GM12878 (cell line): Measurements from ENCODE around the gene FHOD3. TPM values are rescaled to one million over a fixed set of nuclear protein-coding genes. Genes with fewer than 3 reads are reported as not detected.

Experiments
- ATAC-seq: fragments of 200-7000 bp; cut with Tn5 transposase; 3 replicates; pipeline ENCODE4 v1.9.1; 2020; ENCODE audit warnings: mild to moderate bottlenecking, moderate library complexity
- BruUV-seq: library from RNA; stranded (reverse); fragments of 400-500 nt; replicated peaks from 2 replicates; lab custom pipeline; 2021; lab: Mats Ljungman, UMichigan
- CTCF ChIA-PET: fragments of 300-600 bp; sonication (Branson Sonifier 250); formaldehyde crosslinking; extraction: SDS; loops from one replicate; lab custom pipeline; 2021; ENCODE audit warnings: inconsistent platforms; lab: Yijun Ruan, JAX
- POLR2A ChIA-PET: fragments of 350-600 bp; formaldehyde crosslinking; extraction: SDS; loops from one replicate; lab custom pipeline; 2021; ENCODE audit warnings: inconsistent platforms; lab: Charles Lee
- RAD21 ChIA-PET: fragments of 300-600 bp; sonication (Branson Sonifier 250); formaldehyde crosslinking; loops from one replicate; lab custom pipeline; 2023; ENCODE audit warnings: antibody characterized with exemption; ENCODE audit not compliant: unreplicated experiment; lab: Charles Lee
- SMC1A ChIA-PET: fragments of 300-600 bp; sonication (Branson Sonifier 250); formaldehyde crosslinking; loops from one replicate; lab custom pipeline; 2023; ENCODE audit not compliant: unreplicated experiment, uncharacterized antibody; lab: Charles Lee
- DNase-seq: peaks from one replicate; pipeline ENCODE4 v3.0.0-alpha.2; 2011; ENCODE audit warnings: low read depth, low spot score
- FAIRE-seq: peaks from 3 replicates; lab custom pipeline; 2011; peaks lifted over from hg19 to GRCh38; lab: Jason Lieb, UNC
- H2AFZ ChIP-seq: 2 replicates; pipeline ENCODE4 v1.6.0; 2011; ENCODE audit warnings: low read depth, low read length, control low read depth; ENCODE audit not compliant: control insufficient read depth
- H3K27ac ChIP-seq: 2 replicates; pipeline ENCODE4 v1.5.1; 2011; ENCODE audit warnings: control low read depth; ENCODE audit not compliant: control insufficient read depth, insufficient read depth
- H3K27me3 ChIP-seq, 2 experiments: replicated peaks in 1 of 2; 2 replicates each; pipeline versions ENCODE4 v1.6.0 to v1.6.1; 2011; ENCODE audit warnings: low read length in 1 of 2; ENCODE audit not compliant: control insufficient read depth in 2 of 2, insufficient read depth in 2 of 2
- H3K36me3 ChIP-seq, 2 experiments: 2 replicates each; pipeline ENCODE4 v1.5.1; 2011; ENCODE audit warnings: low read length in 1 of 2; ENCODE audit not compliant: control insufficient read depth in 2 of 2, insufficient read depth in 2 of 2
- H3K4me1 ChIP-seq: 2 replicates; pipeline ENCODE4 v1.6.1; 2011; ENCODE audit warnings: mild to moderate bottlenecking, low read length, moderate library complexity, mixed read lengths; ENCODE audit not compliant: control insufficient read depth, insufficient read depth
- H3K4me2 ChIP-seq: 2 replicates; pipeline ENCODE4 v1.6.0; 2011; ENCODE audit warnings: control low read depth; ENCODE audit not compliant: control insufficient read depth, insufficient read depth
- H3K4me3 ChIP-seq: fragments of 200-600 bp; sonication (generic); 2 replicates; pipeline ENCODE4 v1.5.1; 2016
- H3K79me2 ChIP-seq: 2 replicates; pipeline ENCODE4 v1.6.0; 2011; ENCODE audit warnings: low read length; ENCODE audit not compliant: control insufficient read depth, insufficient read depth
- H3K9ac ChIP-seq: 2 replicates; pipeline ENCODE4 v1.8.0; 2011; ENCODE audit warnings: low read length, control low read depth, mixed read lengths; ENCODE audit not compliant: control insufficient read depth, insufficient read depth
- H3K9me3 ChIP-seq: replicated peaks from 3 replicates; pipeline ENCODE4 v1.5.1; 2011; ENCODE audit warnings: mild to moderate bottlenecking, low read length; ENCODE audit not compliant: control insufficient read depth, insufficient read depth
- H4K20me1 ChIP-seq: 2 replicates; pipeline ENCODE4 v1.6.0; 2011; ENCODE audit not compliant: control insufficient read depth, insufficient read depth
- ATF7 ChIP-seq: fragments of 450-650 bp; IDR thresholded peaks from 2 replicates; pipeline ENCODE4 v1.6.1; 2016; ENCODE audit warnings: low read depth, mild to moderate bottlenecking
- CTCF ChIP-seq, 3 experiments: IDR thresholded peaks in 2 of 3; conservative IDR thresholded peaks in 1 of 3; 2 replicates each; pipeline ENCODE4 v1.5.1; 2011; ENCODE audit warnings: low read depth in 3 of 3, low read length in 3 of 3, mild to moderate bottlenecking in 3 of 3, control low read depth in 2 of 3, moderate library complexity in 2 of 3, inconsistent platforms in 1 of 3, mixed read lengths in 1 of 3; ENCODE audit not compliant: control insufficient read depth in 2 of 3, insufficient read depth in 1 of 3; ENCODE audit errors: extremely low read depth in 1 of 3
- DPF2 ChIP-seq: fragments of 450-650 bp; IDR thresholded peaks from 2 replicates; pipeline ENCODE4 v1.6.1; 2017; ENCODE audit warnings: mild to moderate bottlenecking
- IKZF1 ChIP-seq: fragments of 450-650 bp; conservative IDR thresholded peaks from 2 replicates; pipeline ENCODE4 v1.6.1; 2017; ENCODE audit warnings: antibody characterized with exemption, mild to moderate bottlenecking
- IRF3 ChIP-seq: fragments of 450-650 bp; IDR thresholded peaks from 2 replicates; pipeline ENCODE4 v1.6.1; 2014; ENCODE audit warnings: mild to moderate bottlenecking
- MTA2 ChIP-seq: fragments of 450-650 bp; IDR thresholded peaks from 2 replicates; pipeline ENCODE4 v1.6.1; 2016; ENCODE audit warnings: low read depth, mild to moderate bottlenecking, moderate library complexity
- RAD21 ChIP-seq: IDR thresholded peaks from 2 replicates; pipeline ENCODE4 v1.6.1; 2011; ENCODE audit warnings: mild to moderate bottlenecking, low read depth, low read length, moderate library complexity; ENCODE audit not compliant: insufficient read depth
- RFX5 ChIP-seq: IDR thresholded peaks from 2 replicates; pipeline ENCODE4 v1.6.1; 2011; ENCODE audit warnings: low read depth, low read length, improper control_type of control experiment
- TCF3 ChIP-seq: IDR thresholded peaks from 2 replicates; pipeline ENCODE4 v1.6.1; 2012; ENCODE audit warnings: low read depth, mild to moderate bottlenecking, low read length, borderline replicate concordance; ENCODE audit not compliant: insufficient read depth
- ZNF687 ChIP-seq: fragments of 450-650 bp; IDR thresholded peaks from 2 replicates; pipeline ENCODE4 v1.6.1; 2017; ENCODE audit warnings: mild to moderate bottlenecking, moderate library complexity
- WGBS: methylation state at CpG from one replicate; pipeline ENCODE4 v1.1.6; 2016; ENCODE audit warnings: low lambda C conversion rate; ENCODE audit not compliant: insufficient replicate concordance, insufficient coverage; ENCODE audit errors: missing lambda C conversion rate; 5-methylcytosine and 5-hydroxymethylcytosine counted together
- in situ Hi-C: fragments of 300-500 bp; cut with MboI; formaldehyde crosslinking; loops from 9 replicates; pipeline ENCODE4 v1.14.3; 2018; ENCODE audit warnings: mixed read lengths
- intact Hi-C: fragments of 100-400 bp; cut with micrococcal nuclease; formaldehyde crosslinking; loops from one replicate; pipeline ENCODE4 v1.14.2; 2022; ENCODE audit not compliant: unreplicated experiment
- polyA plus RNA-seq, 11 experiments: library from polyadenylated mRNA; depleted of rRNA in 4 of 11; unstranded in 6 of 11; stranded (reverse) in 5 of 11; fragments of >200 nt; fragmentation: Nextera tagmentation in 4 of 11; fragmentation: Illumina TruSeq in 1 of 11; extraction: Ambion mirVana in 4 of 11; extraction: Trizol in 1 of 11; gene quantifications; 1 replicate in 1 of 11; 2 replicates in 10 of 11; pipeline versions ENCODE4 v1.2.1 to v1.2.3, GENCODE V29; 2011 to 2016; ENCODE audit warnings: inconsistent platforms in 2 of 11, missing spikeins in 2 of 11, low read depth in 1 of 11
- total RNA-seq, 4 experiments: library from RNA; depleted of rRNA in 3 of 4; stranded (reverse); fragments of >200 nt in 3 of 4; fragmentation: Illumina TruSeq in 1 of 4; extraction: Trizol in 1 of 4; gene quantifications; 2 replicates each; pipeline versions ENCODE4 v1.2.1 to v1.2.3, GENCODE V29; 2013 to 2021

FHOD3 gene
- total and polyA plus RNA-seq, 10 of the 15 experiments (the other 5 are each of a cell fraction or from before 2014, with no cell fraction given) = 0.77 to 26.7 (median 10.4) TPM

GRCh38 chr18:36419900-36420531 lies 122.5 kb downstream of the FHOD3 start:
- Histone ChIP-seq H4K20me1 (no peaks in the 10 kb centered on the region), H3K4me3 (no peak overlapping the region), H3K27me3 (no peaks in the 10 kb centered on the region), H3K4me1 (no peaks in the 10 kb centered on the region), H3K36me3 (no peaks in the 10 kb centered on the region), H3K4me2 (no peak overlapping the region), H3K27ac (no peak overlapping the region), H2AFZ (no peak overlapping the region), H3K9me3 (no peaks in the 10 kb centered on the region), H3K9ac (no peak overlapping the region), H3K79me2 (no peaks in the 10 kb centered on the region; the same call in 1 of the 2 replicates)
- DNase-seq (no peak), FAIRE-seq (no peak), ATAC-seq (peak; percentile 94)
- BruUV-seq = no TSS peak
- 75% methylated on average over 7 of the region's 7 CpGs for WGBS
- ChIA-PET POLR2A (interaction anchor here (0.9 to 4.0 kb wide), 8 partner anchors 8 to 117 kb away, joined by 3 to 23 read pairs (median 11); no protein-coding TSS in a partner anchor), SMC1A (interaction anchor here (0.6 to 50.9 kb wide), 37 partner anchors 9 to 230 kb away, joined by 3 to 1180 read pairs (median 5); no protein-coding TSS in a partner anchor), RAD21 (interaction anchor here (0.7 to 4.4 kb wide), 31 partner anchors 11 to 403 kb away, joined by 3 to 51 read pairs (median 5); partner anchors contain the start of gene FHOD3), CTCF (interaction anchor here (0.8 to 8.7 kb wide), 29 partner anchors 9 to 152 kb away, joined by 3 to 107 read pairs (median 5); partner anchors contain the start of gene FHOD3)
- intact Hi-C loops = loop anchor here (10.0 kb wide), 1 partner anchor 245 kb away; no protein-coding TSS in a partner anchor
- peak; percentile 22; the same call in 1 of the 2 replicates for TF ChIP-seq RAD21
- TF ChIP-seq RFX5 = no peak
- 0 out of 2 replicates have a peak, but pooled peaks have one; percentile 28 for TF ChIP-seq DPF2
- peak; percentile 19 to 47 (median 31); a peak in 5 of 6 replicates for TF ChIP-seq CTCF (IDR thresholded peaks at IDR 0.05 in 2 of 3, conservative IDR thresholded peaks at IDR 0.05 in 1 of 3; ENCODE audit: control insufficient read depth in 2 of 3, extremely low read depth in 1 of 3, insufficient read depth in 1 of 3, low read depth in 3 of 3, low read length in 3 of 3)
- 0 out of 2 replicates have a peak, but pooled peaks have one; percentile 9 for TF ChIP-seq MTA2
- 0 out of 2 replicates have a peak, but pooled peaks have one; percentile 34 for TF ChIP-seq ZNF687
- no peak for TF ChIP-seq TCF3
- no peak for TF ChIP-seq IRF3
- 0 out of 2 replicates have a peak, but pooled peaks have one; percentile 21 for TF ChIP-seq ATF7
- 0 out of 2 replicates have a peak, but pooled peaks have one; percentile 18 for TF ChIP-seq IKZF1
- in situ Hi-C loops = no loop called here
